Articular chondrocyte of knee joint (primary cell): ENCODE data around the gene TNFRSF11A. TPM values are rescaled to one million over a fixed set of nuclear protein-coding genes. Genes with fewer than 3 reads are reported as not detected.

Experiments
- small RNA-seq: library from RNA; depleted of rRNA; stranded (forward); fragments of <200 nt; gene quantifications from one replicate; pipeline ENCODE3, GENCODE V24; 2012
- total RNA-seq: library from RNA; depleted of rRNA; stranded (reverse); fragments of >200 nt; gene quantifications from 2 replicates; pipeline ENCODE4 v1.2.3, GENCODE V29; 2012

The TNFRSF11A gene
- under 0.01 TPM in 2 replicates for total RNA-seq

GRCh38 chr18:62324917-62325805 is at the start of gene TNFRSF11A:
TNFRSF11A (plus strand) TSS chr18:62325310; CDS start chr18:62325353, 43 bp downstream.

Small RNA genes within 50 kb of the gene (small RNA-seq; reads per million reads assigned to genes)
- gene AC100843.2 = not detected
- gene RF00019 = not detected

Other genes with a start within 250 kb of the TNFRSF11A start
- 49.7 and 51.7 TPM in 2 replicates for gene PIGN, start 138.3 kb upstream of the TNFRSF11A start, total RNA-seq
- 40.2 and 46.2 TPM in 2 replicates for gene RELCH, start 138.1 kb upstream of the TNFRSF11A start, total RNA-seq
- 6.4 and 6.7 TPM in 2 replicates for gene ZCCHC2, start 197.7 kb downstream of the TNFRSF11A start, total RNA-seq